WI38 (cell line): ENCODE measurements around the gene KIF1A.
"Not testable (repeated sequence)": the region's sequence is repeated elsewhere in the genome, so short reads cannot be mapped to it uniquely, and the experiment has no call there.

ENCODE experiments used
- H3K4me3 ChIP-seq: 2 replicates; pipeline ENCODE4 v1.5.1; 2011; ENCODE audit warnings: low read depth, mild to moderate bottlenecking, control low read depth, low read length
- TF ChIP-seq, protein P1 (sequence below): IDR thresholded peaks from 2 replicates; pipeline ENCODE4 v1.5.1; 2012; ENCODE audit warnings: low read depth, mild to moderate bottlenecking, control low read depth, low read length

Gene KIF1A

DNA sequence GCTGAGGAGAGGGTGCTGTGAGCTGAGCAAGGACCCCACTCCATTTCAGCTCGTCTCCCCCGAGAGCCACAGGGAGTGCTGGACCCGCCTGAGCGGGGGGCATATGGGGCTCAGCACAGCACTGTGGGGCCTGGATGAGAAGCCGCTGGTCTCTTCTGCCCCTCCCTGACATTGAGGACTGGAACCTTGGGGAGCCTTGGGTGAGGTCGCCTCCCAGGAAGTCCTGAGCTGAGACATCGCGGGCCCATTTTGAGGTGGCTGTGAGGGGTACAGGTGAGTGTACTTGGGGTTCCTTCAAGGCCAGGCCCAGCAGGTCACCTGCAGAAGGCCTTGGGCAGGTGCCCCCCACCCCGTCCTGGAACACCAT, 131.5 kb downstream of the KIF1A start:
- no peak overlapping the region for H3K4me3 ChIP-seq
- TF ChIP-seq, protein P1, sequence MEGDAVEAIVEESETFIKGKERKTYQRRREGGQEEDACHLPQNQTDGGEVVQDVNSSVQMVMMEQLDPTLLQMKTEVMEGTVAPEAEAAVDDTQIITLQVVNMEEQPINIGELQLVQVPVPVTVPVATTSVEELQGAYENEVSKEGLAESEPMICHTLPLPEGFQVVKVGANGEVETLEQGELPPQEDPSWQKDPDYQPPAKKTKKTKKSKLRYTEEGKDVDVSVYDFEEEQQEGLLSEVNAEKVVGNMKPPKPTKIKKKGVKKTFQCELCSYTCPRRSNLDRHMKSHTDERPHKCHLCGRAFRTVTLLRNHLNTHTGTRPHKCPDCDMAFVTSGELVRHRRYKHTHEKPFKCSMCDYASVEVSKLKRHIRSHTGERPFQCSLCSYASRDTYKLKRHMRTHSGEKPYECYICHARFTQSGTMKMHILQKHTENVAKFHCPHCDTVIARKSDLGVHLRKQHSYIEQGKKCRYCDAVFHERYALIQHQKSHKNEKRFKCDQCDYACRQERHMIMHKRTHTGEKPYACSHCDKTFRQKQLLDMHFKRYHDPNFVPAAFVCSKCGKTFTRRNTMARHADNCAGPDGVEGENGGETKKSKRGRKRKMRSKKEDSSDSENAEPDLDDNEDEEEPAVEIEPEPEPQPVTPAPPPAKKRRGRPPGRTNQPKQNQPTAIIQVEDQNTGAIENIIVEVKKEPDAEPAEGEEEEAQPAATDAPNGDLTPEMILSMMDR, result no peak

DNA sequence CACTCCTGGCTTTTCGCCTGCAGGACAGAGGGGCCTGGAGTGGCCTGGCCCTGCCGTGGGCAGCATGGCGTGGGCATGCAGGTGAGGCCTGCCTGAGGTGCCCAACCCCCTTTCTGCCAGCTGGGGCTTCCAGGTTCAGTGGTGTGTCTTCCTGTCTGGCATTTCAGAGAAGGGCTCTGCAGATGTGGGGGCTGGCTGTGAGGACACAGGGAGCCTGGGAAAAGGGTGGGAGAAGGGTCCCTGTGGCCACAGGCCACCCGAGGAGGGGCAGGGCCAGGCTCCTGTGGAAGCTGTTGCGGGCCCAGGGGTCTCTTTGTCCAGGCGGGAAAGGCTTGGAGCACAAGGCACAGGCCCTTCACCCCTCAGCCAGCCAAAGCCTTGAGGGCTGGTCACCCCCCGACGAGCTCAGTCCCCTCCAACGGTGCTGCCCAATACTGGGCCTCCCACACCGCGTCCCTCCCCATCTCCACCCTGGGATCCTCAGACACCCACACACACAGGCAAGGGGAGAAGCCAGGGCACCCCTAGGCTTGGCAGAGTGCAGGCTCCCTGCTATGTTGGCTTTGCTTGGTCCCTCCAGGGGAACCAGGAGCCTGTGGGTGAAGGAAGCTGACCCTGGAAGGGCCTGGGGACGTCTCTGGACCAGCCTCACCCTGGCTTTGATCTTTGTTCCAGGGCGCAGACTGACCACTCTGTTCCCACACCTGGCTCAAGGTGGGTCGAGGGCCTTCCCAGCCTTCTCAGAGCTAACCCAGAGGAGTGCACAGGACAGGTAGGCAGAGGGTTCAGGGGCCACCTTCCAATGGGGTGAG, 132.1 kb downstream of the KIF1A start:
- H3K4me3 ChIP-seq, result no peak overlapping the region
- TF ChIP-seq, protein P1, result no peak

DNA sequence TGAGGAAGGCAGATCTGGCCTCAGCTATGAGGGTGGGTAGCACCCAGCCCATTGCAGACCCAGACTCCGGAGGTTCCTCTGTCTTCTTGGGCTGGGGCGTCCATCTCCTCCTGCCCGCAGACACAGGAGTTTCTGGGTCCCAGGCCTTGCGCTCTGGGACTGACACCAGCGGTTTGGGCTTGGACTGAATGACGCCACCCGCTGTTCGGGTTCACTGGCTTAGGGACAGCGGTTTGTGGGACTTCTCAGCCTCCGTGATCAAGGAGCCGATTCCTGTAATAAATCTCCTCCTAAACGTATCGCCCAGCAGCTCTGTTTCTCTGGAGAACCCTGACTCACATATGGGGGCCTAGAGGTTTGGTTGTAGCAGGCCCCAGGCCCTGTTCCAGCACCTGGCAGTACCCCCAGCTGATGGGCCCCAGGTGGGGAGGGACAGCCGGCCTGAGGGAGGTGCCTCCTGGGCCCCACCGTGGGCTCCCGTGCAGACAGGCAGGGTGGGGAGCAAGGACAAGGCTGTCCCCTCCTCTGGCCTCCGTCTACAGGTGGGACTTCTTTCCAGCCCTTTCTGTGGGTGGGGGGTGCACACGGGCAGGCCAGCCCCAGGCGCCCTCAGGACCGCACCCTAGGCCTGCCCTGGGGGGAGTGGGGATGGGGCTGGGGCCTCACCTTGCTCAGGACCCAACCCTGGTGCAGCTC, 132.8 kb downstream of the KIF1A start:
- H3K4me3 ChIP-seq, result no peak overlapping the region
- TF ChIP-seq, protein P1, result no peak

DNA sequence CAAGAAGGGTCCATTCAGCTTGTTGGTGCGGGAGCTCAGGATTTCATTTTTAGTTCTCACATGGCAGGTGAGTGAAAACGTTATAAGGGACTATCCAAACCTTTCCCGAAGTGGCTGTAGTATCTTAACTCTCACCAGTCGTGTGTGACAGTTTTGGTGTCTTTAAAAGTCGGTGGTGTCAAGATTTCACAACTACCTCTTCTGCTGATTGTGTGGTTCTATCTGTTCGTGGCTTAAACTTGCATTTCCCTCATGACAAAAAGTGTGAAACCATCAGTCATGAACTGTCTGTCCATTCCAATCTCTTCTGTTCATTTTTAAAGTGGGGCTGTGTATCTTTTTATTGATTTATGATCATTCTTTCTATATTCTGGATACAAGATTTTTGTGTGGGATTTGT, 133.6 kb downstream of the KIF1A start:
- TF ChIP-seq, protein P1, result no peak
- H3K4me3 ChIP-seq, result no peak overlapping the region

DNA sequence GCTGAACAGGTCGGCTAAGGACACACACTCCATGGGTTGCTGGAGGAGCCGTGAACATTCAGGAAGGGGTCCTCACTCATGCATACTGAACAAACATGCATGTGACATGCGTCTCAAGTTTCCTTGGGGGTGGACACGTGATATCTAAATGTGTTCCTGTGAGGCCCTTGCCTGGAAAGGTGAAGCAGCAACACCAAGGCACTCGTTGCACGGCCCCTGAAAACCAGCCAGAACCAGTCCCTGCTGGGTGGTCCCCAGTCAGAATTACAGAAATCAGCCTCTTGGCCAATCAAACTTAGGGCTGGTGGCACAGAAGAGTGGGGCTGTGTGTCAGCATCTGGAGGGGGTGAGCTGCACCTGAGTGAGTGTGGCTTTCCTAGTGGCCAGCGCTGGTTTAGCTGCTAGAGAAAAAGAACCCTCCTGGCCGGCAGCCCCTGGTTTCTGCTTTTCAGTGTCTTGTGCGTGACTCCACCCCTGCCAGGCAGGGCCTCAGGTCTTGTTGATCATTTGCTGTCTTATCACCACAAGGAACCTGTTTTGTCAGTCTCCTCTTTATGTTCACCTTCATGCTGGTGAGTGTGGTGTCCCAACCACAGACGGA, 134.1 kb downstream of the KIF1A start:
- H3K4me3 ChIP-seq, result no peak overlapping the region
- TF ChIP-seq, protein P1, result no peak

DNA sequence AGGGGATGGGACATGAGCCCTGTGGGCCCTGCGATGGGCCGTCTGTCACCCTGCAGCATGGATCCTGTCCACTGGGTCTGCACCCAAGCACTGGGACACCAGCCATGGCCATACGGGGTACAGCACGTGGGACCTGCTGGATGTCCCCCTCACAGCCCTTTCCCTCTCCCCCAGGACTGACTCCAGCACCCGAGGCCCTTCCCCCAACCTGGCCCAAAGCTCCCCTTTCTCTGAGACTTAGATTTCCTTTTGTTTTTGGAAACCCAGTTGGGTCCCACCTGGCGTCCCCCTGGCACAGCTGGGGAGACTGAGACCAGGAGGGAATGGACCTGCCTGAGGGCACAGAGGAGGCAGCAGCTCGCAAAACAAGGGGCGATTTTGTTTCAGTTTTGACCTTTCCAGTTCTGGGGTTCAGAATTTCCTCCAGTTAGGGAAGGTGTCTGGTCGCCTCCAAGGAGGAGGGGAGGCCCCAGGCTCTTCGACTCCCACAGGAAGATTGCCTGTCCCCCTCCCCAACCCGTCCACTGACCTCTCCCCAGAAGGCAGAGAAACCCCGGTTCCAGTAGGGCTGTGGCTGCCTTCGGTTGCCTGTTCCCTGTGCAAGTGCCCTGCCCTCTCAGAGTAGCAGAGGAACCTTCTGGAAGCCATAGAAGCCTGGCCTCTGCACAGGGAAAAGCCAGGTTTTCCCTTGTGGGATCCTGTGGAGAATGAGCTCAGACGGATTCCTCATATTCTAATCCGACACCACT, 135.9 kb downstream of the KIF1A start:
- H3K4me3 ChIP-seq, result not testable (repeated sequence)

DNA sequence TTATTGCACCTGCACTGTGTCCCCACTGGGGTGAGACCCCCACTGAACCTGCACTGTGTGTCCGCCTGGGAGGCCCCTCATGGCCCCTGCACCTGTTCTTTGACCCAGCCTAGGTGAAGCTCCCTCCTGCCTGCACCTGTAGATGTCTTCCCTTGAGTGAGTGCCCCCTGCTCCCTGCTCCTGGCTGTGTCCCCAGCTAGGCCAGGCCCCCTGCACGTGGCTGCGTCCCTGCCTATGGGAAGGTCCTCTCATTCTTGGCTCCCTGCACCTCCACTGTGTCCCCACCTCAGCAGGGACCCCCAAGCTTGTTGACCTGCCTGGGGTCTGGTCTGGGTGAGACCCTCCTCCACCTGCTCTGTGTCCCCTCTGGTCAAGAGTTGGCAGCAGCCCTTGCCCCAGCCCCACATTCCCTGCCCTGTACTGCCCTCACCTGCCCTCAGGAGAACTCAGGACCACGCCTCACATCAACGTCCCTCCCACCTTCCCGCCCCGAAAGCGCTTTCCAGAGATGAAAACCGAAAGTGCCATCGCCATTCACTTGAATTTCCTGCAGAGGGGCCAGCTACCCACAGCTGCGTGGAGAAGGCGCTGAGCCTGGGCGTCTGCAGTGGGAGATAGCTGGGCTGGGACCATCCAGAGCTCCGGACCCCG, 136.6 kb downstream of the KIF1A start:
- not testable (repeated sequence) for H3K4me3 ChIP-seq

DNA sequence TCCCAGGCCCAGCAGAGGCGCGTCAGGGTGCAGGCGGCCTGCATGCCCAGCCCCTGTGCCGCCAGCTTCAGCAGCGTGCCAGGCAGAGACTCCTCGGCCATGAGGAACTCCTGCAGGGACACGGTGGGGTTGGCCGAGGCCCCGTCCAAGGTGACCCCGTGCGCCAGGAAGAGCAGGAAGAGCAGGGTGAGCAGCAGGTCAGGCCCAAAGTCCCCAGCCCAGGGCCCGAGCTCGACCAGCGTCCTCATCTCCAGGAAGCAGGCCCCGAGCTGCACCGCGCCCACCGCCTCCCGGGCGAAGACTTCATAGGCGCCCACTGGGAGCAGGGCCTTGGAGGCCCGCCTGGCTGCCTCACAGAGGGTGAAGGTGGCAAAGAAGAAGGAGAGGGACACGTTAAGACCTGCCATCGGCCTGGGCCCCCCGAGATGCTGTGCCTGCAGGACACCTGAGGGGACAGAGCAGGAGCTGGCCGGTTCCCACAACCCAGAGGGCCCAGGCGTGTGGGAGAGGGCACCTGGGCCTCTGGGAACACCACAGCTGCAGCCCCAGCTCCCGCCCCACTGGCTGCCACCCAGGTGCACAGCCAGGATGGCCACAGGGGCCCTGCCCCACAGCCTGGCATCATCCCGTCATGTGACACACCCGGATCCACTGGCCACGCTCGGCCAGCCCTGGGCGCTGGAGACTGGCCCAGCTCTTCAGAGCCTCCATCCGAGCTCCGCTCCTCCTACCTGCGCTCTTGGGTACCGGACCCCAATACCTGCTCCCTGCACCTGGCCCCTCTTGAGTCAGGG, 137.4 kb downstream of the KIF1A start, which contains the start of gene AQP12B:
Gene AQP12B, minus strand, starts transcription at position 455 of the 794 bp plus-strand sequence. Its CDS starts 48 bp downstream, at position 407.
- H3K4me3 ChIP-seq, result not testable (repeated sequence)

DNA sequence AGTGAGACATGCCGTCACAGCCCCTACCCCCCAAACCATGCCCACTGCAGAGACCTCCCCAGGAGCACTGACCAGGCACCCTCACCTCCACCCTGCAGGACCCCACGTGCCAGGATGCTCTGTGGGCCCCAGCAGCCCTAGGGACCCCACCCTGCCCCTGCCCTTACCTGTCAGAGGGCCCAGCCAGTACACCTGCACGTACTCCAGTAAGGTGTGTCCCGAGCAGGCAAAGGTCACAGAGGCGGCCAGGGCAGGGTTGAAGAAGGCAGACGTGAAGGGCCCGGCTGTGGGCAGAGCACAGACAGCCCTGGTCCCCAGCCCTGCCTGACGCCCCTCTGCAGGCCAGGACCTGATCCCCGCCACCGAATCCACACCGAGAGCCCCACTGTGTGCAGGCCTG, 139.8 kb downstream of the KIF1A start:
- not testable (repeated sequence) for H3K4me3 ChIP-seq

DNA sequence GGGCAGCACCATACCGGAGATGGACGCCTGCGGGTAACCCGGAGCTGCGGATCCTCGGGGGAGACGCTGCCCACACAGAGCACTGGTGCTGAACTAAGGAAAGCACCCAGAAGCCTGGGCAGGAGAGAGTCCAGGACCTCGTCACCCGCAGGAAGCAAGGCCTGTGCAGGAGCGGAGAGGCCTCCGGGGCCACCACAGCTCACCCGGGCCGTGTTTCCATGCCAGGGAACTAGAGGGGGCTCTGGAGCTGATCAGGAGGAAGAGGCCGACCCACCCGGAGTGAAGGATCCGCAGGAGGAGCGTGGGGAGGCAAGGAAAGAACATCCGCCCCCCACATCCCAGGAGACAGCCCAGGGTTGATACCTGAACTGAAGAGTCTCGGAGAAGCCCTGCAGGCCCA, 141.1 kb downstream of the KIF1A start:
- not testable (repeated sequence) for H3K4me3 ChIP-seq

DNA sequence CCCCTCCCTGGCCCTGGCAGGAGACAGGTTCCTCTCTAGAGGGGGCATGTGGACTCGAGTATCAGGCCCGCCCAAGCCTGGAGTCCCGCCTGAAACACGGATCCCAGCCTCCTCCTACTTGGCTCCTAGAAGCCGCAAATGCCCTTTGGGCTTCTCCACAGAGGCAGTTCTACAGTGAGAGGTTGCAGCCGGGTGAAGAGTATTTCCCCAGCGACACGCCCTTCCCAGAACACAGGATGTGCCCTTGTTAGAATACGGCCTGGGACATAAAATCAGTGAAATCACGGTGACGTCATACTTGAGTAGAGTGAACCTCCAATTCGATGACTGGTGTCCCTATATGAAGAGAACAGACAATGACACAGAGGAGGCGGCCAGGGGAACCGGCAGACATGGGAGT, 142.0 kb downstream of the KIF1A start:
- not testable (repeated sequence) for H3K4me3 ChIP-seq

DNA sequence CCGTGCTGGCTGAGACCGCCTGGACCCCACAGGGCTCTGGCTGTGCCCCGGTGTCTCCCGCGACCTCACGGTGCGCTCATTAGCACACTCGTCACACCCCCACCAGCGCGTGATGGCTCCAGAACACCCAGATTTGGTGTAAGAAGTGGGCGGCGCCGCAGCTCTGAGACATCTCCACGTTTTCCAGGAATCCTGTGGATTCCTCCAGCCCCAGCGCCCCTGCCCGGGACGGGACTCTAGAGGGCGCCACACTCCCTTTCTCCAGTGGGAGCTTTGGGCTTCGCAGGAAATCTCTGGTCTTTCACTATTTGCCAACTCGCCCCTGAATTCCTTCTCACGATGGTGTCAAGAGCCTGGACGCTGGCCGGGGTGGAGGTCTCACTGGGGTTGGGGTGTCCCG, 144.7 kb downstream of the KIF1A start:
- not testable (repeated sequence) for H3K4me3 ChIP-seq
